ENCODE results near the gene ENOX2.
A peak's percentile ranks its signal among the peaks of the same experiment; 100 is the strongest.
"Not testable (repeated sequence)": the region's sequence is repeated elsewhere in the genome, so short reads cannot be mapped to it uniquely, and the experiment has no call there.

ENOX2 gene

DNA sequence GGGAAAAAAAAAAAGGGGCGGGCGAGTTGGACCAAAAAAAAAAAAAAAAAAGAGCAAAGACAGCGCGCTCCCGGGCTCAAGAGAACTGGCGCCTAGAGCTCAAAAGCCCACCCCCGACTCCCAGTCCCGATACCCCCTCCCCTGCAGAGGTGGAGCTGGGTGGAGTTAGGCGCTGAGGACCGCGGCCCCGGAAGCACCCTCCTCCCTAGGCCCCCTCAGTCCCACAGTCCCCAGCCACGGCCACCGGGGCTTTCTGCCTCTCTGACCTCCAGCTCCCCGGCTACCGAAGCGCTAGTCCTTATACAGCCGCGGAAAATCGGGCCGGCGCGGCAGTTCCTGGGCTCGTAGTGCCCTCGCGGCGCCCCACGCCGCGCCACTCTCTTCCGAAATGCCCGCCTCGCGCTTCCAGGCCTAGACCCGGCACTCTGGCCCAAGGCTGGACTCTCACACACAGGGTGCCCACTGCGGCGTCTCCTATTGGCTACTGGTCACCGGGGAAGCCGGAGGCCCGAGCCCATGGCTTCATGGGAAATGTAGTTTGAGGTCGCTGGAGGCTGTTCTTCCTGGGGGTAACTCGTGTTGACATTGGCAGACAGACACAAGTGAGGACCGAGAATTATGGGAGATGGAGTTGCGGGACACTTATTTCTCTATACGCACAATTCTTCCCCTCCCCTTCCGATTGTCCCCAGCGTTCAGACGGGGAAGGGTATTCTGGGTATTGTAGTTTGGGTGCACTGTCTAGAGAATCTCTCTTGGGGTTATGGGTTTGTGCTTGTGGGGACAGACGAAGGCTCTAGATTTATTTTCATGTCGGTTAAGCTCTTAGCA is at the start of gene ENOX2:
ENOX2 (minus strand) TSS at position 427 of the 831 bp plus-strand sequence. CDS start 199,993 bp downstream, outside the sequence.
- DNase-seq: peak; percentile 96

GRCh38 chrX:130952266-130953043 is 49.4 kb upstream of the ENOX2 start:
- DNase-seq: no peak

GRCh38 chrX:130944230-130944629 is 41.2 kb upstream of the ENOX2 start:
- no peak for DNase-seq

GRCh38 chrX:130937101-130937500 is 34.1 kb upstream of the ENOX2 start:
- DNase-seq: no peak

- no peak for DNase-seq
These were observed 30.3 kb upstream of the ENOX2 start for GRCh38 chrX:130933358-130933757.

- DNase-seq: not testable (repeated sequence)
These were observed 17.4 kb upstream of the ENOX2 start for GRCh38 chrX:130920405-130920804.

- DNase-seq: not testable (repeated sequence)
These were observed 16.7 kb upstream of the ENOX2 start for GRCh38 chrX:130919676-130920075.

DNA sequence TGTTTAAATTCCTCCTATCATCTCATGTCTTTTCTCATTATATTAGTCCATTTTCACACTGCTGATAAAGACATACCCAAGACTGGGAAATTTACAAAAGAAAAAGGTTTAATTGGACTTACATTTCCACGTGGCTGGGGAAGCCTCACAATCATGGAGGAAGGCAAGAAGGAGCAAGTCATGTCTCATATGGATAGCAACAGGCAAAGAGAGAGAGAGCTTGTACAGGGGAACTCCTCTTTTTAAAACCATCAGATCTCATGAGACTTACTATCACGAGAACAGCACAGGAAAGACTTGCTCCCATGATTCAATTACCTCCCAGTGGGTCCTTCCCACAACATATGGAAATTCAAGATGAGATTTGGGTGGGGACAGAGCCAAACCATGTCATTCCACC is 15.5 kb upstream of the ENOX2 start:
- DNase-seq: not testable (repeated sequence)

DNA sequence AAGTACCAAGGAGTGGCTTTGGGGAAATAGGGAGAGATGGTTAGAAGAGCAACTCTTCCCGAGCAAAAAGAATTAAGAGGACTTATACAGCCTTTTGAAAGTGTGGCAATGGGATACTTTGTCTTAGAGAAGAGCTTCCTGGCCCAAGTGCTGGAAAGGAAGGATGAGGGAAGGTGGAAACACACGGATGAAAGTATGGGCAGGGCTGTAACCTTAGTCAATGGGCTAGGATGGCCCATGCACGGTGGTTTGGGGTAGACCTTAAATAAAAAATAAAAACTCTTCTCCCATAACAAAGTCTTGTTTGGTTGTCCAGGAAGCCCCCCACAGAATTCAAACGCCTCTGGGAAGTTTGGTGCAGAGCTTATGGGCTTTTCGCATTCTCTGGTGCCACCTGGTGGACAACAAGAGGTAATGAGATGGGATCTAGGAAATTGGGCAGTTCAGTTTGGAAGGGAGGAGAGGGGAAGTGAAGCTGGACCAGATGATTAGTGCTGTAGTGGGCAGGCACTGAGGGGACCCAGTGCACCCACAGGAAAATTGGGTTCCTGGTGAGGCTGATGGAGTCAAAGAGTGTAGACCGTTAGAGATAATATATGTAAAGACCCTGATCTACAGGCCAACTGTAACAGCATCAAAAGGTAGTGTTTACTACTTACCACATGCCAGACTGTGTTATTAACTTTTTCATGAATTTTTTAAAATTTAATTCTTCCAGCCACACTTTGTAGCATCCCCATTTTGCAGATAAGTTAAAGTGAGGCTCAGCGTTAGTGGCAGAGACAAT is 13.8 kb upstream of the ENOX2 start:
- peak; percentile 45 for DNase-seq

DNA sequence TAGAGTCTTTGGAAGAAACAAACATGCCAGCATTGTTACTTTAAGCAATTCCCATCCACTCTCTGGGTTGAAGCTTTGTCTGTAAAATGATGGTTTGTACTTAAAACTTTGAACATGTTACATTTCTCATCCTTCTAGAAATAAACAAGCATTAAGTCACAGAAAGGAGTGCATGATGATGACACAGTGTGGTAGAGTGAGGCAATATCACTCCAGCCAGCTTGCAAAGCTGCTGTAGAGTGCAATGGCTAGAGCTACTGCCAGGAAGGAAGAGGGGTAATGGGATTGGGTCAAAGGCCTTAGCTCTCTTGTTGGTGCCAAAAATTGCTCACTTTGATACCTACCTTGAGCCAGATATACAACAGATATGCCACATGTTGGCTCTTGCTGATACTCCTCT is 12.3 kb upstream of the ENOX2 start:
- no peak for DNase-seq

- DNase-seq: no peak
These were observed 6.6 kb upstream of the ENOX2 start for GRCh38 chrX:130909469-130910136.

DNA sequence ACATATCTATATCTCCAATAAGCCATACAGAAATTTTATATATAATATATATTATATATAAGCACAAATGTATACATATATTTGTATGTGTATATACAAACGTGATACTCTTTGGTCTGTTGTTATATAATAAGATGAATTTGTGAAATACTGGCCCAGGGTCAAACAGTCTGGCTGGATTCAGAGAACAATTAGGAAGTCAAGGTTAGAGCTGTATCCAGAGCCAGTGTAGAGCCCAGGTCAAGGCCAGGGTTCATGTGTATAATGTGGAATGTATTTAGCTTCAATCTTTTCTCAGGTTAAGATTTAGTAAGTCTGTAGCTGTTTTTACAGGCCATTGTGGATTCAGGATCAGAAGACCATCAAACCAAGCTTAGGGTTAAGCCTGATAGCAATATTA is 3.8 kb upstream of the ENOX2 start:
- no peak for DNase-seq

- DNase-seq: no peak
These were observed 595 bp downstream of the ENOX2 start for GRCh38 chrX:130902446-130902782.

GRCh38 chrX:130896802-130897501 is 6.1 kb downstream of the ENOX2 start:
- peak; percentile 6 for DNase-seq

- DNase-seq: no peak
These were observed 7.0 kb downstream of the ENOX2 start for GRCh38 chrX:130896026-130896425.

DNA sequence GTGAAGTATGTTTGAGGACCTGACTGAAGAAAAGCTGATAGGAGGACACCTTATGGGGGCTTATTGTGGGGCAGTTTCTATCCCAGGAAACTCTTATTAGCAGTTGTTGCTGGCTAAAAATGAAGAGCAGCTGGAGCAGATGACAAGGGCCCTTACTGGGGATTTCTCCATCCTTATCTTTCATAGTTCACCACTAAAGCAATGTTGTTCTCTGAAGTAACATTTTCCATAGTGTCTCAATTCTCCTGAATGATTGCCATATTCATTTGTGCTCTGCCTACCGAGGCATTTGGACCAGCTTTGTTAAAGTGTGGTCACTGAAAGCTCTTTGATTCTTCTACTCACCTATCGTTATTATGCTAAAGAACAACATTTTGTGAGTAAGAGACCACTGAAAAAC is 7.7 kb downstream of the ENOX2 start:
- no peak for DNase-seq

- no peak for DNase-seq
These were observed 9.5 kb downstream of the ENOX2 start for GRCh38 chrX:130893356-130894085.

GRCh38 chrX:130887376-130887775 is 15.6 kb downstream of the ENOX2 start:
- DNase-seq: no peak

DNA sequence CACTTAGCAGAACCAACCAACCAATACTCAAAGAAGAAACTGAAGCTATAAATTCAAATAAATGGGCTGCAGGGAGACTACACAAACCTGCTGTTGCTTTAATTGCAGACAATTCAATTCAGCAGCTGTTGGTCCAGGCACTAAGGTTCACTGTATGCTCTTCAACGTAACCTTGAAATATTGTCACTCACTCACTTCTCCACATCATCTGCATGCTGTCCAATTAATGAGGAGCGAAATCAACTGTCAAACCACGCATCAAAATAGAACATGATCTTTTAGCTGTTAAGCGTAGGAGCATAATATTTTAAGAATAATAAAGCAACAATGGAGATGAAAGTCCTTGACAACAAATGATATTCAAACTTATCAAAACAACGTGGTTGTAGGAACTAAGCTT is 17.0 kb downstream of the ENOX2 start:
- no peak for DNase-seq

- DNase-seq: no peak
These were observed 17.5 kb downstream of the ENOX2 start for GRCh38 chrX:130885508-130885907.

- DNase-seq: no peak
These were observed 18.4 kb downstream of the ENOX2 start for GRCh38 chrX:130884627-130885026.

All from EL (cell line).